Prostate gland (tissue), 2 donors: Measurements from ENCODE around the gene DLG4. TPM values are rescaled to one million over a fixed set of nuclear protein-coding genes. Genes with fewer than 3 reads are reported as not detected.

Source experiments
- DNase-seq: peaks from one replicate; pipeline ENCODE4 v3.0.0-alpha.2; 2019; ENCODE audit warnings: low spot score
- H3K27ac ChIP-seq, 2 donors: fragments of 200-600 bp; sonication (generic); 2 replicates each; pipeline ENCODE4 v1.5.1; 2017 to 2019
- H3K27me3 ChIP-seq: fragments of 200-600 bp; sonication (generic); replicated peaks from 2 replicates; pipeline ENCODE4 v1.5.1; 2019; ENCODE audit not compliant: insufficient read depth
- H3K36me3 ChIP-seq, 2 donors: fragments of 200-600 bp; sonication (generic); 1 replicate in 1 of 2; 2 replicates in 1 of 2; pipeline versions ENCODE4 v1.5.1 to v1.8.1; 2017 to 2019
- H3K4me1 ChIP-seq: fragments of 200-600 bp; sonication (generic); replicated peaks from 2 replicates; pipeline ENCODE4 v1.5.1; 2019
- H3K4me3 ChIP-seq, 2 donors: fragments of 200-600 bp; sonication (generic); 2 replicates each; pipeline ENCODE4 v1.5.1; 2017 to 2019
- H3K9me3 ChIP-seq: fragments of 200-600 bp; sonication (generic); 2 replicates; pipeline ENCODE4 v1.5.1; 2017
- POLR2A ChIP-seq: fragments of 450-650 bp; IDR thresholded peaks from one replicate; pipeline ENCODE4 v1.6.1; 2016; ENCODE audit warnings: antibody characterized with exemption, mild to moderate bottlenecking
- POLR2AphosphoS5 ChIP-seq: sonication (generic); formaldehyde crosslinking; IDR thresholded peaks from one replicate; pipeline ENCODE4 v1.6.1; 2017; ENCODE audit warnings: antibody characterized with exemption
- WGBS: methylation state at CpG from one replicate; pipeline ENCODE4 v1.1.5; 2018; 5-methylcytosine and 5-hydroxymethylcytosine counted together
- intact Hi-C: fragments of 100-400 bp; cut with DNase I; formaldehyde crosslinking; loops from one replicate; pipeline ENCODE4 v1.14.2; 2022
- total RNA-seq, 2 donors: library from RNA; depleted of rRNA; stranded (reverse); fragments of >200 nt; gene quantifications; one replicate each; pipeline ENCODE4 v1.1.0, GENCODE V29; 2016
- TF ChIP-seq, protein P1 (sequence below), 4 experiments: fragments of 200-600 bp in 2 of 4; fragments of 450-650 bp in 2 of 4; sonication (generic) in 2 of 4; IDR thresholded peaks; 1 replicate in 3 of 4; 2 replicates in 1 of 4; pipeline ENCODE4 v1.5.1; 2016 to 2019; ENCODE audit warnings: antibody characterized with exemption in 4 of 4, mild to moderate bottlenecking in 2 of 4, moderate library complexity in 2 of 4

Gene DLG4
- total RNA-seq, 2 donors from 2014 or later, result 9.3 to 31.6 TPM

DNA sequence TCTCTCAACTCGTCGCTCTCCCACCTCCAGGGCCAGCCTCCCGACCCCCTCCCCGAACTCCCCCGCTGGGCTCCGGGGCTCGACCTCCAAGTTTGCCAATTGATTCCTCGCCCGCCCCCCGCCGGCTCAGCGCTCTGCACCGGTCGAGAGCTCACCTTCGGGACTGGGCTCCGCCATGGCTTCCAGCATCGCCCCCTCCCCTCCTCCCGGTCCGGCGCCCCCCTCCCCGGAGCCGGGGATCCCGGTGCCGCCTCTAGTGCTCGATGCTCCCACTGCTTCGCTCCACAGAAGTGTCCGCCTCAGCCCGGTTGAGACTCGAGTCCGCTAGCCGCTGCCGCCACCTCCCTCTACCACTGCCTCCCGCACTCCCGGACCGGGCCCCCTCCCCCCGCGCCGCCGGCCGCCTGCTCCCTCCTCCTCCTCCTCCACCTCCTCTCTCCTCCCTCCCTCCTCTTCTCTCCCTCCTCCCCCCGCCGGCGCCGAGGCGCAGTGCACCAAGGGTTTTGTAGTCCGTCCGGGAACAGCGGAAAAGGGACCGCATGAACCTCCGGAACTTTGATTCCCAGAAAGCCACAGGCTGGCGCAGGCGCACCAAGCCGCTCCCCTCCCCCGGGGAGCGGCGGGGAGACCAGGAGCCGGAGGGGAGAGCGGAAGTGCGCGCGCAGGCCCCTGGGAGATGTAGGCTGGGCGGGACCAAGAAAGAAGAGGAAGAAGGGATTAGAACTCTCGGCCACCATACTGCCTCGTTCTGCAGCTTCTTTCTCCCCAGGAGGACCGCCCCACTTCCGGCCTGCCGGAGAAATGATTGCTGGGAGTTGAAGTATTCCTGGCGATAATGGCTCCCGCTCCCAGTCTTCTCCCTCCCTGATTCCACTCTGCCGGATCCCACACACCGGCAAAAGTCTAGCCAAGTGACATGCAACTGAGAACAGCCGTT is 19.7 kb upstream of the DLG4 start, which contains the start of gene PHF23:
Gene PHF23, minus strand, starts transcription at position 367 of the 937 bp plus-strand sequence. Its CDS starts 178 bp downstream, at position 189.
- DNase-seq, result peak; percentile 99
- TF ChIP-seq, protein P1, sequence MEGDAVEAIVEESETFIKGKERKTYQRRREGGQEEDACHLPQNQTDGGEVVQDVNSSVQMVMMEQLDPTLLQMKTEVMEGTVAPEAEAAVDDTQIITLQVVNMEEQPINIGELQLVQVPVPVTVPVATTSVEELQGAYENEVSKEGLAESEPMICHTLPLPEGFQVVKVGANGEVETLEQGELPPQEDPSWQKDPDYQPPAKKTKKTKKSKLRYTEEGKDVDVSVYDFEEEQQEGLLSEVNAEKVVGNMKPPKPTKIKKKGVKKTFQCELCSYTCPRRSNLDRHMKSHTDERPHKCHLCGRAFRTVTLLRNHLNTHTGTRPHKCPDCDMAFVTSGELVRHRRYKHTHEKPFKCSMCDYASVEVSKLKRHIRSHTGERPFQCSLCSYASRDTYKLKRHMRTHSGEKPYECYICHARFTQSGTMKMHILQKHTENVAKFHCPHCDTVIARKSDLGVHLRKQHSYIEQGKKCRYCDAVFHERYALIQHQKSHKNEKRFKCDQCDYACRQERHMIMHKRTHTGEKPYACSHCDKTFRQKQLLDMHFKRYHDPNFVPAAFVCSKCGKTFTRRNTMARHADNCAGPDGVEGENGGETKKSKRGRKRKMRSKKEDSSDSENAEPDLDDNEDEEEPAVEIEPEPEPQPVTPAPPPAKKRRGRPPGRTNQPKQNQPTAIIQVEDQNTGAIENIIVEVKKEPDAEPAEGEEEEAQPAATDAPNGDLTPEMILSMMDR (IDR thresholded peaks at IDR 0.05), result peak in 3 of 4 experiments; percentile 27 to 78 (median 33)
- TF ChIP-seq POLR2AphosphoS5 (peak; percentile 99), POLR2A (peak; percentile 89)
- intact Hi-C loops, result loop anchor here (10.0 kb wide), 1 partner anchor 595 kb away; the partner anchor contains the start of gene KDM6B
- peaks cover 0 to 10% of the 10 kb centered on the region in 2 donors for H3K36me3 ChIP-seq
- H3K9me3 ChIP-seq, result no peaks in the 10 kb centered on the region
- H3K4me3 ChIP-seq, result peak within 1 kb of the TSS; percentile 94 to 100
- H3K27me3 ChIP-seq, result no peaks in the 10 kb centered on the region
- H3K27ac ChIP-seq, result peak within 1 kb of the TSS; percentile 98 to 99
- peaks cover 18% of the 10 kb centered on the region for H3K4me1 ChIP-seq
- WGBS, result under 1% methylated on average over 70 of the region's 72 CpGs

GRCh38 chr17:7238420-7239090 is 18.9 kb upstream of the DLG4 start:
- no peaks in the 10 kb centered on the region for H3K27me3 ChIP-seq
- no peaks in the 10 kb centered on the region for H3K9me3 ChIP-seq
- H3K4me1 ChIP-seq, result peaks cover 18% of the 10 kb centered on the region
- DNase-seq, result no peak
- intact Hi-C loops, result loop anchor here (10.0 kb wide), 1 partner anchor 596 kb away; the partner anchor contains the start of gene KDM6B
- peak overlapping the region; percentile 98 to 99 for H3K27ac ChIP-seq
- H3K4me3 ChIP-seq, result peak overlapping the region; percentile 94 to 100
- H3K36me3 ChIP-seq, result peaks cover 0 to 10% of the 10 kb centered on the region in 2 donors
- under 1% methylated on average over 35 of the region's 39 CpGs for WGBS
- TF ChIP-seq POLR2AphosphoS5 (no peak), POLR2A (no peak)
- TF ChIP-seq, protein P1 (IDR thresholded peaks at IDR 0.05), result no peak

DNA sequence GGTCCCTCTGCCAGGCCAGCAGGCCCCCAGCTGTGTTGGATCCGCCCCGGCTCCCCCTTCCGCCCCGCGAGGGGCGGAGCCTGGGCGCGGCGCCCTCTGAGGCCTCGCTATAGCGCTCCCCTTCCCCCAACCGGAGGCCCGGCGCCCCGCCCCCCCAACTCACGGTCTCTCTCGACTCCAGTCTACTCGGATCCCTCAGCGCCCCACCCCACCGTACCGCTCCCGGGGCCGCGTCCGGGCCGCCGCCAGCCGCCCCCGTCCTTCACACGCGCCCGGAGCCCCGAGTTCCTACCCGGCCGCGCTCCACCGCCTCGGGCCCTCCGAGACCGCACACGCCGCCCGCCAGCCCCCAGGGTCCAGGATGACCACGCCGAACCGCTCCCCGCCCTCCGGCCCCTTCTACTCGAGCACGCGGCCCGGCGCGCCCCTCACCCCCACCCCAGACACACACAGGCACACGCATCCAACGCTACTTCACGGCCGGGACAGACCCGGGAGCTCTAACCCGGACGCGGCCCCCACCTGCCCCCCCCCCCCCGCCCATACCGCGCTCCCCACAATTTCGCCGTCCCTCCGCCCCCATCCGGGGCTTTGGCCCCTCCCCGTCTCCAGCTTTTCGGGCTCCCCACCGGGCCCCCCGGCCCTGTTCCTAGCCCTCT is 18.3 kb upstream of the DLG4 start:
- TF ChIP-seq, protein P1 (IDR thresholded peaks at IDR 0.05), result no peak
- TF ChIP-seq POLR2AphosphoS5, result peak; percentile 52
- TF ChIP-seq POLR2A, result peak; percentile 16
- no peaks in the 10 kb centered on the region for H3K9me3 ChIP-seq
- peaks cover 0 to 10% of the 10 kb centered on the region in 2 donors for H3K36me3 ChIP-seq
- H3K27me3 ChIP-seq, result no peaks in the 10 kb centered on the region
- peaks cover 18% of the 10 kb centered on the region for H3K4me1 ChIP-seq
- H3K27ac ChIP-seq, result peak overlapping the region; percentile 98 to 99
- intact Hi-C loops, result loop anchor here (10.0 kb wide), 1 partner anchor 597 kb away; the partner anchor contains the start of gene KDM6B
- peak overlapping the region; percentile 94 to 100 for H3K4me3 ChIP-seq
- peak; percentile 79 for DNase-seq
- WGBS, result under 1% methylated on average over 42 of the region's 73 CpGs

- WGBS, result 17% methylated on average over 6 of the region's 6 CpGs
- intact Hi-C loops, result loop anchor here (10.0 kb wide), 1 partner anchor 597 kb away; the partner anchor contains the start of gene KDM6B
- TF ChIP-seq, protein P1 (IDR thresholded peaks at IDR 0.05), result no peak
- no peak for TF ChIP-seq POLR2AphosphoS5
- TF ChIP-seq POLR2A, result no peak
- H3K27ac ChIP-seq, result peak overlapping the region; percentile 98 to 99
- no peaks in the 10 kb centered on the region for H3K27me3 ChIP-seq
- H3K4me1 ChIP-seq, result peaks cover 18% of the 10 kb centered on the region
- DNase-seq, result no peak
- H3K9me3 ChIP-seq, result no peaks in the 10 kb centered on the region
- H3K36me3 ChIP-seq, result peaks cover 0 to 10% of the 10 kb centered on the region in 2 donors
- peak overlapping the region; percentile 94 to 100 for H3K4me3 ChIP-seq
Measured at GRCh38 chr17:7237266-7237760, 17.7 kb upstream of the DLG4 start.
